Neuronal stem cell (in vitro differentiated cells): ENCODE data around the gene DTNBP1.

Experiments used
- DNase-seq: peaks from one replicate; pipeline ENCODE4 v3.0.0-alpha.2; 2013; ENCODE audit warnings: low spot score
- H2AFZ ChIP-seq: one replicate; pipeline ENCODE4 v1.6.1; 2013; ENCODE audit warnings: mild to moderate bottlenecking, low read length, inconsistent platforms
- H2AK5ac ChIP-seq: 2 replicates; pipeline ENCODE4 v1.6.1; 2013; ENCODE audit warnings: low read depth, mild to moderate bottlenecking, inconsistent platforms, low read length, moderate library complexity, mixed read lengths
- H2BK120ac ChIP-seq: 2 replicates; pipeline ENCODE4 v1.6.1; 2013; ENCODE audit warnings: low read depth, mild to moderate bottlenecking, inconsistent platforms, low read length, moderate library complexity, mixed read lengths
- H2BK12ac ChIP-seq: one replicate; pipeline ENCODE4 v1.6.1; 2013; ENCODE audit warnings: low read length, inconsistent platforms
- H2BK15ac ChIP-seq: 2 replicates; pipeline ENCODE4 v1.6.1; 2013; ENCODE audit warnings: mild to moderate bottlenecking, low read length, inconsistent platforms, mixed read lengths
- H2BK5ac ChIP-seq: one replicate; pipeline ENCODE4 v1.6.1; 2013; ENCODE audit warnings: inconsistent platforms, mild to moderate bottlenecking, low read length, moderate library complexity
- H3K14ac ChIP-seq: one replicate; pipeline ENCODE4 v1.6.1; 2013; ENCODE audit warnings: low read length, inconsistent platforms
- H3K18ac ChIP-seq: 2 replicates; pipeline ENCODE4 v1.6.1; 2013; ENCODE audit warnings: low read length, inconsistent platforms
- H3K23ac ChIP-seq: 2 replicates; pipeline ENCODE4 v1.6.1; 2013; ENCODE audit warnings: low read depth, mild to moderate bottlenecking, mixed read lengths, low read length, inconsistent platforms; ENCODE audit not compliant: poor library complexity
- H3K27ac ChIP-seq: replicated peaks from 3 replicates; pipeline ENCODE4 v1.5.1; 2013; ENCODE audit warnings: low read length, inconsistent platforms
- H3K27me3 ChIP-seq, 3 experiments: 2 replicates each; pipeline ENCODE4 v1.6.1; 2013; ENCODE audit warnings: low read length in 3 of 3, mild to moderate bottlenecking in 2 of 3, inconsistent platforms in 1 of 3, low read depth in 1 of 3, mixed read lengths in 1 of 3, moderate library complexity in 1 of 3; ENCODE audit not compliant: control insufficient read depth in 3 of 3, insufficient read depth in 3 of 3
- H3K36me3 ChIP-seq, 2 donors: replicated peaks in 1 of 2; 2 replicates each; pipeline ENCODE4 v1.6.1; 2013; ENCODE audit warnings: low read length in 2 of 2; ENCODE audit not compliant: control insufficient read depth in 2 of 2, insufficient read depth in 2 of 2
- H3K4ac ChIP-seq: 2 replicates; pipeline ENCODE4 v1.6.1; 2013; ENCODE audit warnings: inconsistent platforms, mild to moderate bottlenecking, low read length, moderate library complexity
- H3K4me1 ChIP-seq, 2 donors: 1 replicate in 1 of 2; 2 replicates in 1 of 2; pipeline ENCODE4 v1.6.1; 2013; ENCODE audit warnings: low read length in 2 of 2, low read depth in 1 of 2; ENCODE audit not compliant: control insufficient read depth in 2 of 2, insufficient read depth in 1 of 2
- H3K4me2 ChIP-seq: one replicate; pipeline ENCODE4 v1.6.1; 2013; ENCODE audit warnings: mild to moderate bottlenecking, low read length, inconsistent platforms; ENCODE audit not compliant: insufficient read depth, poor library complexity, severe bottlenecking
- H3K4me3 ChIP-seq, 2 donors: 2 replicates each; pipeline ENCODE4 v1.5.1; 2013; ENCODE audit warnings: low read length in 2 of 2, mild to moderate bottlenecking in 2 of 2, inconsistent platforms in 1 of 2, moderate library complexity in 1 of 2
- H3K79me1 ChIP-seq: one replicate; pipeline ENCODE4 v1.6.1; 2013; ENCODE audit warnings: low read depth, mild to moderate bottlenecking, inconsistent platforms, low read length, moderate library complexity
- H3K9ac ChIP-seq: one replicate; pipeline ENCODE4 v1.6.1; 2013; ENCODE audit warnings: mild to moderate bottlenecking, low read depth, low read length, inconsistent platforms; ENCODE audit not compliant: poor library complexity
- H3K9me3 ChIP-seq, 2 donors: replicated peaks in 1 of 2; 2 replicates each; pipeline versions ENCODE3 to v1.6.1; 2013; ENCODE audit warnings: low read length in 2 of 2, mild to moderate bottlenecking in 2 of 2, inconsistent platforms in 1 of 2, low read depth in 1 of 2, mixed read lengths in 1 of 2, moderate library complexity in 1 of 2; ENCODE audit not compliant: control insufficient read depth in 2 of 2, insufficient read depth in 1 of 2
- H4K8ac ChIP-seq: one replicate; pipeline ENCODE4 v1.6.1; 2013; ENCODE audit warnings: low read depth, mild to moderate bottlenecking, inconsistent platforms, low read length, moderate library complexity
- H4K91ac ChIP-seq: one replicate; pipeline ENCODE4 v1.6.1; 2013; ENCODE audit warnings: low read length, low read depth, mild to moderate bottlenecking, inconsistent platforms; ENCODE audit not compliant: poor library complexity
- WGBS, 2 donors: extraction: QIAGEN DNeasy Blood & Tissue Kit; methylation state at CpG; one replicate each; pipeline ENCODE4 v1.1.7; 2013; ENCODE audit warnings: missing lambda C conversion rate in 2 of 2, mixed read lengths in 1 of 2; ENCODE audit not compliant: insufficient read length in 2 of 2, insufficient replicate concordance in 1 of 2; ENCODE audit errors: extremely low coverage in 2 of 2; 5-methylcytosine and 5-hydroxymethylcytosine counted together

The DTNBP1 gene

GRCh38 chr6:15602154-15602553 is 60.7 kb downstream of the DTNBP1 start:
- no peaks in the 10 kb centered on the region for H3K4me1 ChIP-seq
- H2BK5ac ChIP-seq, result no peak overlapping the region
- no peak overlapping the region for H2BK12ac ChIP-seq
- H2BK15ac ChIP-seq, result no peak overlapping the region
- no peaks in the 10 kb centered on the region for H3K27me3 ChIP-seq
- H2BK120ac ChIP-seq, result no peak overlapping the region
- no peak overlapping the region for H3K4me2 ChIP-seq
- no peak overlapping the region for H2AFZ ChIP-seq
- H3K4ac ChIP-seq, result no peak overlapping the region
- DNase-seq, result no peak
- H3K27ac ChIP-seq, result no peak overlapping the region
- H3K79me1 ChIP-seq, result no peaks in the 10 kb centered on the region
- no peak overlapping the region for H3K14ac ChIP-seq
- H3K9ac ChIP-seq, result no peak overlapping the region
- no peak overlapping the region for H3K18ac ChIP-seq
- no peaks in the 10 kb centered on the region for H3K36me3 ChIP-seq
- no peak overlapping the region for H4K91ac ChIP-seq
- H2AK5ac ChIP-seq, result no peak overlapping the region
- WGBS, 2 donors, result no CpG with 5 or more reads among the region's 3 CpGs
- H4K8ac ChIP-seq, result no peak overlapping the region
- no peaks in the 10 kb centered on the region for H3K9me3 ChIP-seq
- H3K23ac ChIP-seq, result no peak overlapping the region
- no peak overlapping the region for H3K4me3 ChIP-seq

- H3K4ac ChIP-seq, result no peak overlapping the region
- H3K36me3 ChIP-seq, result no peaks in the 10 kb centered on the region
- H3K4me3 ChIP-seq, result no peak overlapping the region
- H3K9ac ChIP-seq, result no peak overlapping the region
- no peak overlapping the region for H2BK120ac ChIP-seq
- no peak overlapping the region for H3K4me2 ChIP-seq
- DNase-seq, result no peak
- H2BK5ac ChIP-seq, result no peak overlapping the region
- H2AK5ac ChIP-seq, result no peak overlapping the region
- no peak overlapping the region for H3K18ac ChIP-seq
- no peak overlapping the region for H3K14ac ChIP-seq
- no CpG with 5 or more reads among the region's 1 CpG for WGBS, 2 donors
- H2BK15ac ChIP-seq, result no peak overlapping the region
- H3K4me1 ChIP-seq, result no peaks in the 10 kb centered on the region
- H2BK12ac ChIP-seq, result no peak overlapping the region
- no peaks in the 10 kb centered on the region for H3K9me3 ChIP-seq
- H4K8ac ChIP-seq, result no peak overlapping the region
- H4K91ac ChIP-seq, result no peak overlapping the region
- H3K27me3 ChIP-seq, result no peaks in the 10 kb centered on the region
- no peaks in the 10 kb centered on the region for H3K79me1 ChIP-seq
- H3K23ac ChIP-seq, result no peak overlapping the region
- no peak overlapping the region for H2AFZ ChIP-seq
- no peak overlapping the region for H3K27ac ChIP-seq
These were observed 64.5 kb downstream of the DTNBP1 start for GRCh38 chr6:15598273-15598798.

- H2AFZ ChIP-seq, result no peak overlapping the region
- no peak overlapping the region for H3K14ac ChIP-seq
- no peaks in the 10 kb centered on the region for H3K36me3 ChIP-seq
- H2BK120ac ChIP-seq, result no peak overlapping the region
- no peak overlapping the region for H2AK5ac ChIP-seq
- H3K18ac ChIP-seq, result no peak overlapping the region
- no peak overlapping the region for H2BK5ac ChIP-seq
- no peak overlapping the region for H3K4ac ChIP-seq
- H2BK12ac ChIP-seq, result no peak overlapping the region
- no peaks in the 10 kb centered on the region for H3K4me1 ChIP-seq
- no peak overlapping the region for H3K9ac ChIP-seq
- H3K27ac ChIP-seq, result no peak overlapping the region
- no peak overlapping the region for H3K4me2 ChIP-seq
- H4K91ac ChIP-seq, result no peak overlapping the region
- H3K4me3 ChIP-seq, result no peak overlapping the region
- no peak for DNase-seq
- H4K8ac ChIP-seq, result no peak overlapping the region
- WGBS, 2 donors, result no CpG with 5 or more reads among the region's 9 CpGs
- H3K79me1 ChIP-seq, result no peaks in the 10 kb centered on the region
- no peak overlapping the region for H3K23ac ChIP-seq
- H3K27me3 ChIP-seq, result no peaks in the 10 kb centered on the region
- H3K9me3 ChIP-seq, result no peaks in the 10 kb centered on the region
- no peak overlapping the region for H2BK15ac ChIP-seq
These were observed 66.5 kb downstream of the DTNBP1 start for GRCh38 chr6:15596186-15596896.

GRCh38 chr6:15595461-15596173 is 67.2 kb downstream of the DTNBP1 start:
- Histone ChIP-seq H3K4me3 (no peak overlapping the region), H2AK5ac (no peak overlapping the region), H3K27me3 (no peaks in the 10 kb centered on the region), H3K79me1 (no peaks in the 10 kb centered on the region), H3K23ac (no peak overlapping the region), H2AFZ (no peak overlapping the region), H2BK15ac (no peak overlapping the region), H2BK120ac (no peak overlapping the region), H4K8ac (no peak overlapping the region), H3K36me3 (no peaks in the 10 kb centered on the region), H3K27ac (no peak overlapping the region), H3K4me1 (no peaks in the 10 kb centered on the region), H3K4me2 (no peak overlapping the region), H3K4ac (no peak overlapping the region), H2BK5ac (no peak overlapping the region), H2BK12ac (no peak overlapping the region), H3K18ac (no peak overlapping the region), H3K9ac (no peak overlapping the region), H4K91ac (no peak overlapping the region), H3K9me3 (no peaks in the 10 kb centered on the region), H3K14ac (no peak overlapping the region)
- WGBS, 2 donors, result no CpG with 5 or more reads among the region's 7 CpGs
- DNase-seq, result no peak
